ENCODE data around the gene KRTAP10-1.
"Not testable (repeated sequence)": the region's sequence is repeated elsewhere in the genome, so short reads cannot be mapped to it uniquely, and the experiment has no call there.

Gene KRTAP10-1

GRCh38 chr21:44564886-44565598 is 25.0 kb upstream of the KRTAP10-1 start:
- Mint-ChIP-seq H3K27ac (peak overlapping the region; percentile 73), H3K27me3 (peaks cover 20% of the 10 kb centered on the region), H3K4me1 (ENCODE audit: low read depth) (peaks cover 8% of the 10 kb centered on the region), H3K9me3 (peaks cover 19% of the 10 kb centered on the region), H3K36me3 (ENCODE audit: low read depth) (no peaks in the 10 kb centered on the region), H3K4me3 (no peak overlapping the region)
- intact Hi-C loops (cut with micrococcal nuclease), result no loop called here

DNA sequence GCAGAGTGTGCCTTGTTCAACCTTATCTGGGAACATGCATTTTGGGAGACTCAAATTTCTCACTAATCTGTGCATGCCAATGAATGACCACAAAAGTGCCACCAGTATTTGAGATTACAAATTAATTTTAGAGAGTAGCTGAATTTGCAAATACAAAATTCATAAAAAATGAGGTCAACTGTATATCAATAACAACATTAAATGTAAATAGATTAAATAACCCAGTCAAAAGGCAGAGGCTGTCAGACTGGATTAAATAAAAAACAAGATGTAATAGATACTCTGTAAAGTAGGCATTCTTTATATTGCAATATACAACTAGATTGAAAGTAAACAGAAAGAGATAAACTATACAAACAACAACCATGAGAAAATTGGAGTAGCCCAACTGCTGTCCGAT is 24.1 kb upstream of the KRTAP10-1 start:
- H3K4me1 Mint-ChIP-seq (ENCODE audit: low read depth), result peaks cover 8% of the 10 kb centered on the region
- peaks cover 19% of the 10 kb centered on the region for H3K9me3 Mint-ChIP-seq
- intact Hi-C loops (cut with micrococcal nuclease), result no loop called here
- H3K4me3 Mint-ChIP-seq, result no peak overlapping the region
- no peak overlapping the region for H3K27ac Mint-ChIP-seq
- H3K36me3 Mint-ChIP-seq (ENCODE audit: low read depth), result no peaks in the 10 kb centered on the region
- H3K27me3 Mint-ChIP-seq, result peaks cover 21% of the 10 kb centered on the region

- Mint-ChIP-seq H3K4me1 (ENCODE audit: low read depth) (no peaks in the 10 kb centered on the region), H3K27me3 (peaks cover 36% of the 10 kb centered on the region), H3K9me3 (peaks cover 19% of the 10 kb centered on the region), H3K36me3 (ENCODE audit: low read depth) (no peaks in the 10 kb centered on the region), H3K27ac (no peak within 1 kb of the TSS), H3K4me3 (no peak within 1 kb of the TSS)
- intact Hi-C loops (cut with micrococcal nuclease), result no loop called here
These were observed 18.7 kb upstream of the KRTAP10-1 start, which contains the start of gene KRTAP10-3 for GRCh38 chr21:44558695-44559094. Gene KRTAP10-3, minus strand, starts transcription at chr21:44558795. Its CDS starts 80 bp downstream, at chr21:44558715.

DNA sequence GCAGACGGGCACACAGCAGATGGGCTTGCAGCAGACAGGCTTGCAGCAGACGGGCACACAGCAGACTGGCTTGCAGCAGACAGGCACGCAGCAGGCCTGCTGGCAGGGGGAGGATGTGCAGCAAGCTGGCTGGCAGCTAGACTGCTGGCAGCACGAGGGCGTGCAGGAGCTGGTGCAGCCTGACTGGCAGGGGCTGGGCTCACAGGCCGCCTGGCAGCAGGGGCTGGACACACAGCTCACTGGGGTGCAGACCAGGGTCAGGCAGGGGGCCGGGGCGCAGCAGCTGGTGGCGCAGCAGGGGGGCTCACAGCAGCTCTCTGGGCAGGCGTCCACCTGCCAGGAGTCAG is 18.3 kb upstream of the KRTAP10-1 start:
- intact Hi-C loops (cut with micrococcal nuclease); H3K27ac Mint-ChIP-seq; H3K4me1 Mint-ChIP-seq (ENCODE audit: low read depth); H3K36me3 Mint-ChIP-seq (ENCODE audit: low read depth); H3K4me3 Mint-ChIP-seq: not testable (repeated sequence)
- Mint-ChIP-seq H3K27me3 (peaks cover 37% of the 10 kb centered on the region), H3K9me3 (peaks cover 19% of the 10 kb centered on the region)

- Mint-ChIP-seq H3K9me3 (peaks cover 18% of the 10 kb centered on the region), H3K4me3 (no peak overlapping the region), H3K27me3 (peaks cover 40% of the 10 kb centered on the region), H3K36me3 (ENCODE audit: low read depth) (no peaks in the 10 kb centered on the region), H3K27ac (no peak overlapping the region), H3K4me1 (ENCODE audit: low read depth) (no peaks in the 10 kb centered on the region)
- intact Hi-C loops (cut with micrococcal nuclease), result no loop called here
These were observed 17.7 kb upstream of the KRTAP10-1 start for GRCh38 chr21:44557491-44558328.

- no peaks in the 10 kb centered on the region for H3K4me1 Mint-ChIP-seq (ENCODE audit: low read depth)
- H3K27ac Mint-ChIP-seq, result no peak overlapping the region
- intact Hi-C loops (cut with micrococcal nuclease), result no loop called here
These were observed 16.9 kb upstream of the KRTAP10-1 start for GRCh38 chr21:44556879-44557278.

GRCh38 chr21:44555200-44555875 is 15.3 kb upstream of the KRTAP10-1 start:
- no peak overlapping the region for H3K4me3 Mint-ChIP-seq
- H3K9me3 Mint-ChIP-seq, result peaks cover 1% of the 10 kb centered on the region
- H3K36me3 Mint-ChIP-seq (ENCODE audit: low read depth), result no peaks in the 10 kb centered on the region
- no peak overlapping the region for H3K27ac Mint-ChIP-seq
- intact Hi-C loops (cut with micrococcal nuclease), result no loop called here
- H3K27me3 Mint-ChIP-seq, result peaks cover 49% of the 10 kb centered on the region
- H3K4me1 Mint-ChIP-seq (ENCODE audit: low read depth), result no peaks in the 10 kb centered on the region

More at GRCh38 chr21:44556879-44557278, 16.9 kb upstream of the KRTAP10-1 start:
- Mint-ChIP-seq H3K4me3 (no peak overlapping the region), H3K9me3 (peaks cover 10% of the 10 kb centered on the region), H3K27me3 (peaks cover 46% of the 10 kb centered on the region), H3K36me3 (ENCODE audit: low read depth) (no peaks in the 10 kb centered on the region)

GRCh38 chr21:44552681-44553080 is 12.7 kb upstream of the KRTAP10-1 start:
- Mint-ChIP-seq H3K27me3 (peaks cover 57% of the 10 kb centered on the region), H3K36me3 (ENCODE audit: low read depth) (no peaks in the 10 kb centered on the region), H3K9me3 (peaks cover under 1% of the 10 kb centered on the region), H3K4me1 (ENCODE audit: low read depth) (no peaks in the 10 kb centered on the region), H3K4me3 (no peak overlapping the region), H3K27ac (no peak overlapping the region)
- intact Hi-C loops (cut with micrococcal nuclease), result no loop called here

GRCh38 chr21:44552136-44552535 is 12.1 kb upstream of the KRTAP10-1 start:
- Mint-ChIP-seq H3K27me3 (peaks cover 58% of the 10 kb centered on the region), H3K4me1 (ENCODE audit: low read depth) (no peaks in the 10 kb centered on the region), H3K27ac (no peak overlapping the region), H3K9me3 (peaks cover 6% of the 10 kb centered on the region), H3K4me3 (no peak overlapping the region), H3K36me3 (ENCODE audit: low read depth) (no peaks in the 10 kb centered on the region)
- intact Hi-C loops (cut with micrococcal nuclease), result no loop called here

- Mint-ChIP-seq H3K27ac (no peak within 1 kb of the TSS), H3K36me3 (ENCODE audit: low read depth) (no peaks in the 10 kb centered on the region), H3K9me3 (peaks cover 13% of the 10 kb centered on the region), H3K4me1 (ENCODE audit: low read depth) (no peaks in the 10 kb centered on the region), H3K4me3 (no peak within 1 kb of the TSS), H3K27me3 (peaks cover 65% of the 10 kb centered on the region)
- intact Hi-C loops (cut with micrococcal nuclease), result no loop called here
These were observed 11.5 kb upstream of the KRTAP10-1 start, which contains the start of gene KRTAP10-2 for GRCh38 chr21:44551340-44551961. Gene KRTAP10-2, minus strand, starts transcription at chr21:44551505. Its CDS starts 47 bp downstream, at chr21:44551458.

DNA sequence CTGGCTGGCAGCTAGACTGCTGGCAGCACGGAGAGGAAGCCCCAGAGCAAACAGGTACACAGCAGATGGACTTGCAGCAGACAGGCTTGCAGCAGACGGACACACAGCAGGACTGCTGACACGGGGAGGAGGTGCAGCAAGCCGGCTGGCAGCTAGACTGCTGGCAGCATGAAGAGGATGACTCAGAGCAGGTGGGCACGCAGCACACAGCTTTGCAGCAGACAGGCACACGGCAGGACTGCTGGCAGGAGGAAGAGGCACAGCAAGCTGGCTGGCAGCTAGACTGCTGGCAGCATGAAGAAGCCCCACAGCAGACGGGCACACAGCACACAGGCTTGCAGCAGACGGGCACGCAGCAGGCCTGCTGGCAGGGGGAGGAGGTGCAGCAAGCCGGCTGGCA is 10.8 kb upstream of the KRTAP10-1 start:
- Mint-ChIP-seq H3K36me3 (ENCODE audit: low read depth) (no peaks in the 10 kb centered on the region), H3K27me3 (peaks cover 64% of the 10 kb centered on the region), H3K9me3 (peaks cover 15% of the 10 kb centered on the region), H3K4me1 (ENCODE audit: low read depth) (no peaks in the 10 kb centered on the region), H3K27ac (no peak overlapping the region), H3K4me3 (no peak overlapping the region)
- intact Hi-C loops (cut with micrococcal nuclease), result no loop called here

DNA sequence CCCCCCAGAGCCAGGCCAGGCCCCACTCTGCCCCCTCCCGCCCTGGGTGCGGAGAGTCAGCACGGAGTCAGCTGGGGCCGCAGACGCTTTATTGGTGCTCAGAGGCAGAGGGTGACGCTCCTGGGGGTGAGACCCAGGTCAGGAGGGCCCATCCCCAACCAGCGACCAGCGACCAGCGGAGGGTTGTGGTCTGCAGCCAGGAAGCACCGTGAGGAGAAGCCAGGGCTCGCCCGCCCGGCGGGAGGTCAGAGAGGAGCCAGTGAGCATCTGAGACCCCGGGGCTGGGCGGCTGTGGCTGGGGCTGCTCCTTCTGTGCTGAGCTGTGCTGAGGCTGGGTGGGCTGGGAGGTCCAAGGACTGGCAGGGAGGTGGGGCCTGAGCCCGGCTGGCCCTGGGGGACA is 10.3 kb upstream of the KRTAP10-1 start:
- H3K4me3 Mint-ChIP-seq; H3K4me1 Mint-ChIP-seq (ENCODE audit: low read depth); intact Hi-C loops (cut with micrococcal nuclease); H3K36me3 Mint-ChIP-seq (ENCODE audit: low read depth); H3K27ac Mint-ChIP-seq: not testable (repeated sequence)
- peaks cover 63% of the 10 kb centered on the region for H3K27me3 Mint-ChIP-seq
- peaks cover 15% of the 10 kb centered on the region for H3K9me3 Mint-ChIP-seq

- Mint-ChIP-seq H3K36me3 (ENCODE audit: low read depth) (no peaks in the 10 kb centered on the region), H3K4me1 (ENCODE audit: low read depth) (no peaks in the 10 kb centered on the region), H3K9me3 (peaks cover 15% of the 10 kb centered on the region), H3K4me3 (no peak overlapping the region), H3K27ac (no peak overlapping the region), H3K27me3 (peaks cover 63% of the 10 kb centered on the region)
- intact Hi-C loops (cut with micrococcal nuclease), result no loop called here
These were observed 9.7 kb upstream of the KRTAP10-1 start for GRCh38 chr21:44549525-44550211.

Data from dendritic cell treated with granulocyte-macrophage colony-stimulating factor and Interleukin-4, amounts not matched to agents 40 ng/mL and 50 ng/mL, for 4 days (primary cell).